K562 (cell line): ENCODE measurements around the gene TMSB4X. TPM values are rescaled to one million over a fixed set of nuclear protein-coding genes. Genes with fewer than 3 reads are reported as not detected.

Experiments
- CBFA2T3 ChIP-seq: fragments of 450-650 bp; IDR thresholded peaks from 2 replicates; pipeline ENCODE4 v1.6.1; 2017
- CC2D1A ChIP-seq: fragments of 450-650 bp; IDR thresholded peaks from 2 replicates; pipeline ENCODE4 v1.6.1; 2017; ENCODE audit warnings: mild to moderate bottlenecking
- CHD7 ChIP-seq: fragments of 200-600 bp; sonication (generic); IDR thresholded peaks from one replicate; pipeline ENCODE4 v1.6.1; 2012; ENCODE audit warnings: mild to moderate bottlenecking, low read depth, low read length, inconsistent platforms
- CTCF ChIP-seq, 3 experiments: IDR thresholded peaks in 2 of 3; conservative IDR thresholded peaks in 1 of 3; 2 replicates each; pipeline ENCODE4 v1.5.1; 2011 to 2012; ENCODE audit warnings: low read length in 3 of 3, mild to moderate bottlenecking in 3 of 3, control low read depth in 2 of 3, improper control_type of control experiment in 1 of 3, inconsistent platforms in 1 of 3, low read depth in 1 of 3, mixed read lengths in 1 of 3, moderate library complexity in 1 of 3; ENCODE audit not compliant: insufficient read depth in 2 of 3
- MTA3 ChIP-seq: fragments of 450-650 bp; formaldehyde crosslinking; IDR thresholded peaks from 2 replicates; pipeline ENCODE4 v1.6.1; 2017; ENCODE audit warnings: mild to moderate bottlenecking, borderline replicate concordance
- POLR2G ChIP-seq: fragments of 200-400 bp; formaldehyde crosslinking; IDR thresholded peaks from 2 replicates; pipeline ENCODE4 v1.6.1; 2017; ENCODE audit warnings: low read depth, mild to moderate bottlenecking, antibody characterized with exemption, low read length, moderate library complexity
- RBFOX2 ChIP-seq: fragments of 200-400 bp; formaldehyde crosslinking; IDR thresholded peaks from 2 replicates; pipeline ENCODE4 v1.6.1; 2017; ENCODE audit warnings: low read depth, mild to moderate bottlenecking, low read length, moderate library complexity
- SIN3A ChIP-seq, 2 experiments: fragments of 150-350 bp in 1 of 2; IDR thresholded peaks; 2 replicates each; pipeline ENCODE4 v1.6.1; 2011 to 2016; ENCODE audit warnings: borderline replicate concordance in 2 of 2, low read depth in 2 of 2, low read length in 2 of 2, mild to moderate bottlenecking in 2 of 2, moderate library complexity in 2 of 2; ENCODE audit not compliant: control insufficient read depth in 1 of 2
- polyA plus RNA-seq, 8 experiments: library from polyadenylated mRNA; depleted of rRNA in 4 of 8; stranded (reverse) in 5 of 8; unstranded in 3 of 8; fragments of >200 nt; fragmentation: Nextera tagmentation in 2 of 8; fragmentation: Illumina TruSeq in 1 of 8; extraction: Ambion mirVana in 2 of 8; extraction: Trizol in 1 of 8; gene quantifications; 2 replicates each; pipeline versions ENCODE4 v1.2.1 to v1.2.3, GENCODE V29; 2011 to 2014; ENCODE audit warnings: inconsistent platforms in 1 of 8, missing spikeins in 1 of 8
- total RNA-seq, 7 experiments: library from RNA; depleted of rRNA in 6 of 7; stranded (reverse); fragments of >200 nt in 6 of 7; fragmentation: Illumina TruSeq in 2 of 7; extraction: Trizol in 2 of 7; gene quantifications; 2 replicates each; pipeline versions ENCODE4 v1.2.1 to v1.2.3, GENCODE V29; 2011 to 2021; ENCODE audit warnings: low replicate concordance in 1 of 7

Gene TMSB4X
- total and polyA plus RNA-seq, 9 of the 15 experiments (the other 6 are each of a cell fraction or from before 2014, with no cell fraction given) = 1,035 to 2,035 (median 1,529) TPM

- TF ChIP-seq CHD7 (no peak), CC2D1A (0 out of 2 replicates have a peak, but pooled peaks have one; percentile 47), POLR2G (no peak), RBFOX2 (no peak), SIN3A (IDR thresholded peaks at IDR 0.05; ENCODE audit: borderline replicate concordance in 2 of 2, control insufficient read depth in 1 of 2, low read depth in 2 of 2, low read length in 2 of 2) (no peak), MTA3 (no peak), CBFA2T3 (no peak), CTCF (IDR thresholded peaks at IDR 0.05 in 2 of 3, conservative IDR thresholded peaks at IDR 0.05 in 1 of 3; ENCODE audit: insufficient read depth in 2 of 3, low read depth in 1 of 3, low read length in 3 of 3) (peak; percentile 88 to 98 (median 90))
Observed at GRCh38 chrX:12950851-12951594, 23.9 kb upstream of the TMSB4X start (continued).
